ENCODE results near the gene PARS2.
A peak's percentile ranks its signal among the peaks of the same experiment; 100 is the strongest.

The PARS2 gene

DNA sequence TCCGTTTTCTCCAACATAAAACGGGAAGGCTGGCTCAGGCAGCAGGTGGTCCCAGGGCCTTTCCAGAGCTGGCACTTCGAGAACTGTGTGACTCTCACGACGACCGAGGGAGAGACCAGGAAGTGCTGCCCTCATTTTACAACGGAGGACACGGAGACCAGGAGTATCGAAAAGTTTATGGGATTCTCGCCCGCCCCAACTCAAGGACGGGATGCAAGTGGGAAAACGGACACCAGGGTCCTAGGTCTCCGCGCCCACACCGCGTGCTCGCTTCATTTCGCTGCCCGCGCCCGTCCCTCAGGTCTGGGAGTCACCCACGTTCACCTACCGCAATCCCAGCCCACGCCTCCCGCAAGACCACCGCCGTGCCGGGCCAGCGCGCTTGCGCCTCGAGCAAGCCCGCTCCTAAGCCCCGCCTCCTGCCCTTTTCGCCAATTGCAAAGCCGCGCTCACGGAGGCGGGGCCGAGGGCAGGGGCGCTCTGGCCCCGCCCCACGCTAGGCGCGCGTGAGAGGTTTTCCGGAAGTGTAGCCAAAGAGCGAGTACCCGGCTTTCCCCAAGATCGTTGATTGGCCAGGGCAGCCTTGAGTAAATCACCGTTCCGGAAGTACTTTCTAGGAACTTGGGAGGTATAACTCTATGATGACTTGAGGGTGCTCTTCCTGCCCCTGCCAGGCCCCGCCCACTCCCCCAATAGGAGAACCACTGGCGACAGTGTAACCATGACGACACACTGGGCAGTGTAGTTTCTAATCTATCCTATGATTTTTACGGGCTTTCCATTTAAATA, at the start of gene PARS2:
PARS2 (minus strand) TSS at position 391 of the 789 bp plus-strand sequence. CDS start 5,362 bp downstream, outside the sequence.
- DNase-seq (ENCODE audit: low read depth), result peak; percentile 100

GRCh38 chr1:54814126-54814498, 49.8 kb upstream of the PARS2 start:
- no peak for DNase-seq (ENCODE audit: low read depth)

DNA sequence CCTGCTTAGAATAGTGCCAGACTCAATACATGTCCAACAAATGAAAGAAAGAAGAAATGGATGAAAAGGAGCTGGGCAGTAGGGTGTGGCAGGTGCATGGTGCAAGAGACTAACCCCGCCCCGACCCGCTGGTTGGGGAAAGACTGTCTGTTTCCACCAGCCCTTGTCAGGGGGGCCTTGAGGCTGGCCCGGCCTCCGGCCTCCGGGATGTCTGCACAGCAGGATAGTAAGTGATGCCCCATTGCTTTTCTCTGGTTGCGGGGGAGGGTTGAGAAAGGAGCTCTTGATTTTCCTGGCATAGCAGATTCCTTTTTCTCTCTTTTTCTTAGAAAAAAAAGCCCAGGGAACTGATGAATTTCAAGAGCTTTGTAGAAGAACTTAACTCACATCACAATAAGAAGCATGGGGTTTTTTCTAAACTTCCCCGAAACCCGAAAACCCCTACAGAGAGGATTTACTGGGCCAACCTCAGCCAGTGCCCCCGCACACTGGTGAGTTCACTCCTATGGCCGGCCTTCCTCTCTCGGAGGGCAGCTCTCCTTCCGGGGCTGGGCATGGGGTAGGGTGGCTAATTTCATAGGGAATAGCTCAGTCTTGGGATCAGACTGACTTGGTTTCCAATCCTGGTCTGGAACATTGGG, 49.3 kb upstream of the PARS2 start:
- no peak for DNase-seq (ENCODE audit: low read depth)

GRCh38 chr1:54812801-54813484, 48.6 kb upstream of the PARS2 start:
- no peak for DNase-seq (ENCODE audit: low read depth)

DNA sequence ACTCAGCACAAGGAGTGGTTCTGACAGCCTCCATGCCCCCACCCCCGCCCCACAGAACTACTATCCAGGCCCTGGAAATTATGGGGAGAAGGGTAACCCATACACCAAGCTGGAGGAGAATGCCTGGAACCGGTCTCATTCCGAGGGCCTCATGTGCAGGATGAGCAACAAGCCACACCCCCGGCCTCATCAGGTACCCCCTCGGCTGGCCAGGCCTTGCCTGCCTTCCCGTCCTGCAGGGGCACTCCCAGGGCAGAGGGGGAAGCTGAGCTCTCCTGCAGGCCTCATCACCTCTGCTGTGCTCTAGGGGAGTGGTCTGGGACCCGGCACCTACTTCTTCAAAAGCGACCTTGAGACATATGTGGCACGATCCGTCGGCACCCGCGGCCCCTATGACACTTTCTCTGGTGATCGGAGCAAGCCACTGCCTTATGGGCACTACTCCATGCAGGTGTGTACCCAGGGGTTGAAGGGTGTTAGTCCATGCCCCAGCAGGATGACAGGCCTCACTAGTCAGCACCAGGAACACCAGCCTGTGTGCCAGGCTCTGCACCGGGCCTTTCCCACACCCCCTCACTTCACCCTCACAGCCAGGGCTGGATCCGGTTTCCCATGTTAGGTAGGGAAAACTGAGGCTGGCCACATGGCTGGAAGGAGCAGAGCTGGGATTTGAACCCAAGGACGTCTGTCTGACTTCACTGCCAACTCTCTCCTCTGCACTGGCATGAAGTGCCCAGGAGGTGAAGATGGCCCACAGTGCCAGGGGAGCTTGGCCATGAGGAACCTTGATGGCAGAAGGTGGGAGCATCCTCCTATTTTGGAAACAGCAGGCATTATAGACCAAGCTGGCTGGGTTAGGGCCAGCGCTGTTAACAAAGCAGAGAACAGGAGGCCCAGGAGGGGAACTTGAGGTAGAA, 47.7 kb upstream of the PARS2 start:
- no peak for DNase-seq (ENCODE audit: low read depth)

DNA sequence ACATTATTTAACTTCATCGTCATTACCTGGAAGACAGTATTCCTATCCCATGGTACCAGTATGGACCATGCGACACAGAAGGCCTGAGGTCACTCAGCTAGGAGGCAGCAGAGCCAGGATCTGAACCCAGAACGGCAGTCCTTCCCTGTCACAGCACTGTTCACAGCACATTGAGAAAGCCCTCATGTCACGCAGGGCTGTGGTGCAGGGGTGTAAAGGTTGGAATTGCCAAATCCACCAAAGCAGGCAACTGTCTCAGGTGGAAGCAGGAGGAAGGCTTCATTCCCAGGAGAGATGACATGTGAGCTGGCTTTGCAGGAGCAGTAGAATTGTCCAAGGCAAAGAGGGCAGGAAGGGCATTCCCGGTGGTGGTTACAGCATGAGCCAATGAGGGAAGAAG, 46.7 kb upstream of the PARS2 start:
- DNase-seq (ENCODE audit: low read depth), result no peak

- peak; percentile 27 for DNase-seq (ENCODE audit: low read depth)
These were observed 46.0 kb upstream of the PARS2 start for GRCh38 chr1:54810153-54810942.

GRCh38 chr1:54809496-54810074, 45.3 kb upstream of the PARS2 start:
- DNase-seq (ENCODE audit: low read depth), result no peak

DNA sequence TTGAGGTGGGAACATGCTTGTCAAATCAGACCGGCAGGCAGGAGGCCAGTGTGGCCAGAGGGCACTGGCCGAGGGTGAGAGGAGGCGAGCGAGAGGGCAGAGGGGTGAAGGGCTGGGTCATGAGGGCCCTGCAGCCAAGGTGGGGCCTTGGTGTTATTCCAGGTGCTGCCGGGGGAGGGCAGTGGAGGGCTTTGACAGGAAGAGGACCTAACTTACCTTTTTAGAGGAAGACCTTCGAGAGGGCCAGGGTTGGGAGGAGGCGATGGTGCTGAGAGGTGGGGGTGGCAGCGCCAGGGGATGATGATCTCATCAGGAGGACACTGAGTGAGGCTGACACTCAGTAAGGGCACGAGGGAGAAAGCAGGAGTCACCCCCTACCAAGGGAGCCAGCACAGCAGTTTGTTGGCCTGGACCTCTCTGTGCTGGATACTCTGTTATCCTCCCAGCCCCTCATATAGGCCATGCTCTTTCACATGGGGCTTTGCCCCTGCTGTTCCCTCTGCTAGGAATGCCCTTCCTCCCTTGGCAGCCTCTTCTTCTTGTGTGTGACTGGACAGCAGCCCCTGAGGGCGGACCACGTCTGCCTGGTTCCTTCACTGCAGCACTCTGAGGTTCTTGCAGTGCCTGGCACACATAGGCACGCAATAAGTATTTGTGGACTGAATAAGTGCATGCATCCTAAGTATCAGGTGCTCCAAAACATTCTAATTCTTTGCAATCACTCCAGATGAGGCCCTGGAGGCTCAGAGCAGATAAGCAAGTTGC, 44.3 kb upstream of the PARS2 start:
- no peak for DNase-seq (ENCODE audit: low read depth)

DNA sequence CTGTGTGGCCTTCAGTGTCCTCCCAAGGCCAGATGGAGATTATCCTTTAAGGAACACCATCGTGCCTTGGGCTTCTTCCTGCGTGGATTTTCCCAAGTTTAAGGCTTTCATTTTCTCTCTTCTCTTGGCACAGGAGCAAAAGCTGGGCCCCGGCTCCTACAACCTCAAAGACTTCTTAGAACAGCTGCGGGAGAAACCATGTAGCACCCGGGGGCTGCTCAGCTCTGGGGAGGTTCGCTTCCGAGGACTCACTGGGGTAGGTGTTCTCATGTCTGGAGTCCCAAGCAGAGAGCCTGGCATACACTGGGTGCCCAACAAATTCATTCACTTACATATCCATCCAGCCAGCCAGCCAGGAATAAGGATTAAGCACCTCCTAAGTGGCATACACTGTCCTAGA, 43.4 kb upstream of the PARS2 start:
- DNase-seq (ENCODE audit: low read depth), result no peak

DNA sequence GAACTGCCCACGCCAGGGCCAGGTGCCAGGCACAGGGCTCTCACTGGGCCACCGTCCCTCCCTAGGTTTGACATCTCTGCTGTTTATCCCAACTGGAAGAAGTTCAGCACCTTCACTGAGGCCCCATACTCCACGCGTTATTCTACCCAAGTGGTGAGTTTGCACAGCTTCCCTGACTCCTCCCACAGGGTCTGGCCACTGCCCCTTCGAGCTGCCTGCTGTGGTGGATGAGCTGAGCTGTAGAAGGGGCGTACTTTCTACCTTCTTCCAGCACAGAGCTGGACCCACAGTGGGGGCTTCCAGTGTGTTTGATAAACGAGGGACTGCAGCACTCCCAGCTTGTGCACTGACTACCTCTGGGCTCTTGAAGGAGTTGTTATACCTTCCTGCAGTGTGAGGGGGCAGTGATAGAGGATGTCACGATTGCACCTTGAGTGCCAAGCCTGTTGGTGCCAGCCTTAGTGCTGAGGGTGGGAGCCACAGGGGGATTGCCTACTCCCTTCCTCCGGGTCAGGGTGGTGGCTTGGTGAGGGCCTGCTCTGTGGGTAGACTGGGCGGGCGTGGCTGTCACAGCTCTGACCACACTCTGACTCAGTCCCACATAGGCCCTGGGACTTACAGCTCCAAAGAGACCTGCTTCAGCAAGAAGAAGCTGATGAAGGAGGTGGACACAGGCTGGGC, 42.7 kb upstream of the PARS2 start:
- DNase-seq (ENCODE audit: low read depth), result peak; percentile 16

GRCh38 chr1:54805981-54806381, 41.7 kb upstream of the PARS2 start:
- no peak for DNase-seq (ENCODE audit: low read depth)

GRCh38 chr1:54805466-54805865, 41.1 kb upstream of the PARS2 start:
- no peak for DNase-seq (ENCODE audit: low read depth)

- peak; percentile 18 for DNase-seq (ENCODE audit: low read depth)
These were observed 40.3 kb upstream of the PARS2 start for GRCh38 chr1:54804471-54805132.

- DNase-seq (ENCODE audit: low read depth), result peak; percentile 77
These were observed 39.6 kb upstream of the PARS2 start for GRCh38 chr1:54803761-54804470.

- no peak for DNase-seq (ENCODE audit: low read depth)
These were observed 36.8 kb upstream of the PARS2 start, which contains the start of gene TTC22 for GRCh38 chr1:54800899-54801759. TSS of gene TTC22 (minus strand) at chr1:54801323. CDS start at chr1:54801163, 160 bp downstream.

Measured in stromal cell of bone marrow (primary cell).